Kidney epithelial cell (primary cell): ENCODE results near the gene ARID3A. TPM values are rescaled to one million over a fixed set of nuclear protein-coding genes. Genes with fewer than 3 reads are reported as not detected.

ENCODE experiments used
- DNase-seq: peaks from one replicate; pipeline ENCODE4 v3.0.0-alpha.2; 2010; ENCODE audit warnings: low read depth
- H3K27me3 ChIP-seq: 2 replicates; pipeline ENCODE4 v1.6.0; 2011; ENCODE audit warnings: low read length; ENCODE audit not compliant: control insufficient read depth, insufficient read depth
- H3K36me3 ChIP-seq: 2 replicates; pipeline ENCODE4 v1.5.1; 2011; ENCODE audit warnings: low read length; ENCODE audit not compliant: control insufficient read depth, insufficient read depth
- H3K4me3 ChIP-seq: 2 replicates; pipeline ENCODE4 v1.5.1; 2011; ENCODE audit warnings: low read depth, mild to moderate bottlenecking, control low read depth, low read length
- total RNA-seq: library from RNA; depleted of rRNA; stranded (reverse); fragments of >200 nt; gene quantifications from 2 replicates; pipeline ENCODE4 v1.2.3, GENCODE V29; 2015
- TF ChIP-seq, protein P1 (sequence below): IDR thresholded peaks from 2 replicates; pipeline ENCODE4 v1.5.1; 2011; ENCODE audit warnings: mild to moderate bottlenecking, moderate library complexity, low read length, control low read depth, inconsistent platforms; ENCODE audit not compliant: insufficient read depth, poor library complexity, severe bottlenecking

The ARID3A gene
- total RNA-seq, 1 donor from 2014 or later: 27.4 TPM

DNA sequence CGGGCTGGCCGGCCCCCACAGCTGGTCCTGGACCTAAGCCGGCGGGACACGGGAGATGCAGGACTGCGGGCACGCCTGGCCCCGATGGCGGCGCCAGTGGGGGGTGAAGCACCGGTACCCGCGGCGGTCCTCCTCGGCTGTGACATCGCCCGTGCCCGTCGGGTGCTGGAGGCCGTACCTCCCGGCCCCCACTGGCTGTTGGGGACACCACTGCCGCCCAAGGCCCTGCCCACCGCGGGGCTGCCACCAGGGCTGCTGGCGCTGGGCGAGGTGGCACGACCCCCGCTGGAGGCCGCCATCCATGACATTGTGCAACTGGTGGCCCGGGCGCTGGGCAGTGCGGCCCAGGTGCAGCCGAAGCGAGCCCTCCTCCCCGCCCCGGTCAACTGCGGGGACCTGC lies 77.4 kb downstream of the ARID3A start:
- TF ChIP-seq, protein P1, sequence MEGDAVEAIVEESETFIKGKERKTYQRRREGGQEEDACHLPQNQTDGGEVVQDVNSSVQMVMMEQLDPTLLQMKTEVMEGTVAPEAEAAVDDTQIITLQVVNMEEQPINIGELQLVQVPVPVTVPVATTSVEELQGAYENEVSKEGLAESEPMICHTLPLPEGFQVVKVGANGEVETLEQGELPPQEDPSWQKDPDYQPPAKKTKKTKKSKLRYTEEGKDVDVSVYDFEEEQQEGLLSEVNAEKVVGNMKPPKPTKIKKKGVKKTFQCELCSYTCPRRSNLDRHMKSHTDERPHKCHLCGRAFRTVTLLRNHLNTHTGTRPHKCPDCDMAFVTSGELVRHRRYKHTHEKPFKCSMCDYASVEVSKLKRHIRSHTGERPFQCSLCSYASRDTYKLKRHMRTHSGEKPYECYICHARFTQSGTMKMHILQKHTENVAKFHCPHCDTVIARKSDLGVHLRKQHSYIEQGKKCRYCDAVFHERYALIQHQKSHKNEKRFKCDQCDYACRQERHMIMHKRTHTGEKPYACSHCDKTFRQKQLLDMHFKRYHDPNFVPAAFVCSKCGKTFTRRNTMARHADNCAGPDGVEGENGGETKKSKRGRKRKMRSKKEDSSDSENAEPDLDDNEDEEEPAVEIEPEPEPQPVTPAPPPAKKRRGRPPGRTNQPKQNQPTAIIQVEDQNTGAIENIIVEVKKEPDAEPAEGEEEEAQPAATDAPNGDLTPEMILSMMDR: no peak
- no peaks in the 10 kb centered on the region for H3K36me3 ChIP-seq
- peaks cover 50% of the 10 kb centered on the region for H3K27me3 ChIP-seq
- H3K4me3 ChIP-seq: no peak overlapping the region
- no peak for DNase-seq

GRCh38 chr19:1004204-1004802 lies 78.5 kb downstream of the ARID3A start:
- peaks cover 40% of the 10 kb centered on the region for H3K27me3 ChIP-seq
- H3K4me3 ChIP-seq: no peak overlapping the region
- TF ChIP-seq, protein P1: no peak
- no peak for DNase-seq
- no peaks in the 10 kb centered on the region for H3K36me3 ChIP-seq

DNA sequence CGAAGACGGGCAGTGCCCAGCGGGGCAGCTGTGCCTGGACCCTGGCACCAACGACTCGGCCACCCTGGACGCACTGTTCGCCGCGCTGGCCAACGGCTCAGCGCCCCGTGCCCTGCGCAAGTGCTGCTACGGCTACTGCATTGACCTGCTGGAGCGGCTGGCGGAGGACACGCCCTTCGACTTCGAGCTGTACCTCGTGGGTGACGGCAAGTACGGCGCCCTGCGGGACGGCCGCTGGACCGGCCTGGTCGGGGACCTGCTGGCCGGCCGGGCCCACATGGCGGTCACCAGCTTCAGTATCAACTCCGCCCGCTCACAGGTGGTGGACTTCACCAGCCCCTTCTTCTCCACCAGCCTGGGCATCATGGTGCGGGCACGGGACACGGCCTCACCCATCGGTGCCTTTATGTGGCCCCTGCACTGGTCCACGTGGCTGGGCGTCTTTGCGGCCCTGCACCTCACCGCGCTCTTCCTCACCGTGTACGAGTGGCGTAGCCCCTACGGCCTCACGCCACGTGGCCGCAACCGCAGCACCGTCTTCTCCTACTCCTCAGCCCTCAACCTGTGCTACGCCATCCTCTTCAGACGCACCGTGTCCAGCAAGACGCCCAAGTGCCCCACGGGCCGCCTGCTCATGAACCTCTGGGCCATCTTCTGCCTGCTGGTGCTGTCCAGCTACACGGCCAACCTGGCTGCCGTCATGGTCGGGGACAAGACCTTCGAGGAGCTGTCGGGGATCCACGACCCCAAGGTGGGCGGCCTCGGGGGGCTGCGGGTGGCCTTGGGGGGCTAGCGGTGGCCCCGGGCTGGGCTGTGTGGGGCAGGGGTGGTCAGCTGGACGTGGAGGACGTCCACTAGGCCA lies 79.2 kb downstream of the ARID3A start:
- TF ChIP-seq, protein P1: no peak
- peaks cover 36% of the 10 kb centered on the region for H3K27me3 ChIP-seq
- no peak overlapping the region for H3K4me3 ChIP-seq
- no peaks in the 10 kb centered on the region for H3K36me3 ChIP-seq
- no peak for DNase-seq

DNA sequence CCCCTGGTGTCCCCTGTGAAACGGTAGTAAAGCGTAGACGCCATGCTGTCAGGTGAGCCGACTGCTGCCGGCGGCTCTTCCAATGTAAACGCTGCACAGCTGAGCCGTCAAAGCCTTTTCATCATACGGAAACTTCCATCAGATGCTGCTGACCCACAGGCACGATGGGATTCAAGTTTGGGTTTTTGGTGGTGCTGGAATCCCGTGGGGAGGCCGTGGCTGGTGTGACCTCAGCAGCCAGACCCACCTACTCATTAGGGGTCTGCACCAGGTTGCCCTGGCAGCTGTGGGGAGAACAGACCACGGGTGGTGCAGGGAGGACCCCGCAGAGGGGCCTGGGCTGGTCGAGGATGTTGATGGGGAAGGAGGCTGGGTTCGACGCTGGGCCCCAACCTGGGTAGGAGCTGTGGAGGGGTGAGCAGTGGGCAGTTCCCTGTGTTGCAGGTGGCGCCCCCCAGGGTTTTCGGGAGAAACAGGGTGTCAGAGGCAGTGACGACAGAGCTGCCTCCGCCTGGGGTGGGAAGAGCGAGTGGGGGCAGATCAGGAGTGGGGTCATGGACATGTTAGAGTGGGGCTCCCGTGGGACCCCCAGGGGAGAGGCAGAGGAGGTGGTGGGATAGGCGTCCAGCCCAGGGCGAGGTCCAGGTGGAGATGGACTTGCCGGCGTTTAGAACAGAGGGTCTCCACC lies 81.0 kb downstream of the ARID3A start:
- DNase-seq: no peak
- Histone ChIP-seq H3K27me3 (peaks cover 20% of the 10 kb centered on the region), H3K4me3 (no peak overlapping the region), H3K36me3 (no peaks in the 10 kb centered on the region)
- TF ChIP-seq, protein P1: no peak

DNA sequence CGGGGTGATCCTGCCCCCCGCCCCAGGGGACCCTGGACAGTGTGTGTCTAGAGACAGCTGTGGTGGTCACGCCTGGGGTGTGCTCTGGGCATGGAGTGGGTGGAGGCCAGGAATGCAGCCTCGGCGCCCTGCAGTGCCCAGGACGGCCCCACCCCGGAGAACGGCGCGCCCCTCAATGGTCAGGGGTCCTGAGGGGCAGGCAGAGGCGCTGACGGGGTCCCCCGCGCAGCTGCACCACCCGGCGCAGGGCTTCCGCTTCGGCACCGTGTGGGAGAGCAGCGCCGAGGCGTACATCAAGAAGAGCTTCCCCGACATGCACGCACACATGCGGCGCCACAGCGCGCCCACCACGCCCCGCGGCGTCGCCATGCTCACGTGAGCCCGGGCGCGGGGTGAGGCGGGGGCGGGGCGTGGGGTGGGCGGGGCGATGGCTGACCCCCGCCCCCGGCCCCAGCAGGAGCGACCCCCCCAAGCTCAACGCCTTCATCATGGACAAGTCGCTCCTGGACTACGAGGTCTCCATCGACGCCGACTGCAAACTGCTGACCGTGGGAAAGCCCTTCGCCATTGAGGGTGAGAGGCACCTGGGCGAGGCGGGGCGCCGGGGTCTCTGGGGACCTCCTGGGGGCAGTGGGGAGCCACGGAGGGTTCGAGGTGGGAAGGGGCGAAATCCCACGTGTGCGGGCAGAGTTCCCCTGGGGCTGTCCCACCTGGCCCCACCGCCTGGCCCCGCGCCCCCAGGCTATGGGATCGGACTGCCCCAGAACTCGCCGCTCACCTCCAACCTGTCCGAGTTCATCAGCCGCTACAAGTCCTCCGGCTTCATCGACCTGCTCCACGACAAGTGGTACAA lies 81.8 kb downstream of the ARID3A start:
- Histone ChIP-seq H3K27me3 (peaks cover 17% of the 10 kb centered on the region), H3K36me3 (no peaks in the 10 kb centered on the region), H3K4me3 (no peak overlapping the region)
- TF ChIP-seq, protein P1: no peak
- DNase-seq: no peak
